IPS-NIHi11 (cell line): ENCODE measurements around the gene OR2AG1.

Experiments used
- DNase-seq: peaks from one replicate; pipeline ENCODE4 v3.0.0; 2012; ENCODE audit warnings: mixed read lengths, low spot score

Gene OR2AG1

DNA sequence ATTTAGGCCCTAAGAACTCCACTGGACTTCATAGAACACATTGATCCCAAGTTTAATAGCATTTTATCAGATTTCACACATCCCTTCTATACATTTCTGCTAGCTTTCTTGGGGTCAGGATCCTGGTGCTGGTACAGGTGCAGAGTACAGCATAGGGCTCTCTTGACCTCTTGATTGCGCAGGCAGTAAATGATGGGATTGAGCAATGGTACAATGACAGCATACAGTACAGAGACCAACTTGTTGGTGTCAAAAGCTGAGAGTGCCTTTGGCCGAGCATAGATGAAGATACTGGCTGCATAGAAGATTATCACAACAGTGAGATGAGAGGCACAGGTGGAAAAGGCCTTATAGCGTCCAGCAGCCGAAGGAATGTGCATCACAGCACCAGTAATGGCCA, 11.8 kb downstream of the OR2AG1 start:
- no peak for DNase-seq

DNA sequence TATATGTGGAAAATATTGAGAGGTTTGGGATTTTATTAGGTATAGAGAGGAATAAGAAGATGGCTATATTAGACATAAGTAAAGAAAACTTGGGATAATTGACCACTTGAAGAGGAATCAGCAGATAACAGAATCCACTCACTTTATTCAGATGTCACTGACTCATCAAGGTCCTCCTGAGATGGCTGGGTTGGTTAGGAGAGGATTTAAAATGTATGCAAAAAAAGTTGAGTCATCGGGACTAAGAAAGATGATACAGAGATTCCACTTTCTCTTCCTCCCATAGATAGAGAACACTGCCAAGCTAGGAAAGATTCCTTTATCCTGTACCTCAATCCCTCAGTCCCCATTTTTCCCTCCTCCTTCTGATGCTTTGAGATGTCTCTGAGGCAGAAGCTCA, 16.6 kb downstream of the OR2AG1 start, which contains the start of gene OR6A2:
Gene OR6A2, minus strand, starts transcription at position 288 of the 400 bp plus-strand sequence. CDS start 3,981 bp downstream, outside the sequence.
- DNase-seq, result no peak

DNA sequence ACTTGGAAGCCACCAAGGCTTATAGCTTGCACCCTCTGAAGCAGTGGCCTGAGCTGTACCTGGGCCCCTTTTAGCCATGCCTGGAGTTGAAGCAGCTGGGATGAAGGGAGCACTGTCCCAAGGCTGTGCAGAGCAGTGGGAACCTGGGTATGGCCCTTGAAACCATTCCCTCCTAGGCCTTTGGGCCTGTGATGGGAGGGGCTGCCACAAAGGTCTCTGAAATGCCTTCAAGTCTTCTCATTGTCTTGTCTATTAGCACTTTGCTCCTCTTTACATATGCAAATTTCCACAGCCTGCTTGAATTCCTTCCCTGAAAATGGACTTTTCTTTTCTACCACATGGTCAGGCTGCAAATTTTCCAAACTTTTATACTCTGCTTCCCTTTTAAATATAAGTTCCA, 18.3 kb downstream of the OR2AG1 start:
- peak; percentile 38 for DNase-seq

DNA sequence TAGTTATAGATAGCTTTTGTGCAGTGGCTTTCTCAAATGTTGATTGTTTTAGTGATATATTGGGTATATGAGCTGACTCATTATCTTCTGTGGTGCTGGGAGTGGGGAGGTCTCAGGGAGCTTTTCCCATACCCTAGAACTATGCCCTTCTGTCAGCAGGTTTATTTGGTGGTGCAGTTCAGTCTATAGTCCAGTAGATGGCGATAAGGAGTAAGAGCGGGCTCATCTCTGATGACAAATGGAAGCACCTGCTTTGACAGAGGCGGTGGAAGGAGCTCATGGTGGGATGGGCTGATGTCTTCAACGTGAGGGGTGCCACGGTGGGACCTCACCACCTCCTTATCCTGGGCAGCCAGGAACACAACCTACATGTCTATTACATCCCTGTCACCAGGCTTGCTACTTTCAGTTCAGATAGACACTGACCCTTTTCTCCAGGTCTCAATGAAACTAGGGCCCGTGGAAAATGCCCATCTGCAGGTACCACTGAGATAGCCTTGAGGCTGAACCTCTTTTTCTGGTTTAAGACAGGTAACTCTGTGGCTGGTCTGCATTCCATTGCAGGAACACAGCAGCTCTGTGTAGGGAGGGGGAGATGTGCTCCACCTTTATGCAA, 29.7 kb downstream of the OR2AG1 start:
- DNase-seq, result peak; percentile 71

DNA sequence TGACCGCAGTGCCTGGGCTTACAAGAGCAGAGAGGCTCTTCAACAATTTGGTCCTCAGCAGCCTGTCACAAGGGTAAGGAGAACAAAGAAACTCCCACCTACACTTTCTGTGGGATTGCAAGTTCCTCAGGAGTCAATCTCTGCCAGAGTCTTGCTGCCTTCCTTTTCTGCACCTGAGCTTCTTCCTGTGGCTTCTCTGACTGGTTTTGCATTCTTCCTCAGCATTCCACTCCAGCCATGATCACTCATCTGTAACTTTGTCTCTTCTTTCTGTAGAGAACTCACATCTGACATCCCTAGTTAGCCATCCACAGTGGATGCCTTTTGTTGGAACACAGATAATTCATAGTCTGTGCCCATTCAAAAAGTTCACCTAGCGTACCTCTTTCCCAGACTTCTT, 30.8 kb downstream of the OR2AG1 start:
- DNase-seq, result no peak

DNA sequence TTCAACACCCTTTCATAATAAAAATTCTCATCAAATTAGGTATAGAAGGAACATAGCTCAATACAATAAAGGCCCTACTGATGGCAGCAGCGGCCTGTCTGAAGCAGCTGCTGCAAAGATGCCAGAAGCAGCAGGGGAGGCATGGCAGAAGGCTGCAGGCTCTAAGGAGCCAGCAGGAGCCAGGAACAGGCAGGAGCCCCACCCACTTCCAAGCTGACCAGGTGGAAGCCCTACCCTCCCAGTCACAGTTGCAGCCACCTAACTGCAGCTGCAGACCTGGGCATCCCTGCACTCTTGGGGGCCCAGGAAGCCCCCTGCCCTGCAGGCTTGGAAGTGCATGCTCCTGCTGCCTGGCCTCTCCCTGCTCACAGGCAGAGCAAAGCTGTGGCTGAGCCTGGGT, 34.9 kb downstream of the OR2AG1 start:
- peak; percentile 58 for DNase-seq

DNA sequence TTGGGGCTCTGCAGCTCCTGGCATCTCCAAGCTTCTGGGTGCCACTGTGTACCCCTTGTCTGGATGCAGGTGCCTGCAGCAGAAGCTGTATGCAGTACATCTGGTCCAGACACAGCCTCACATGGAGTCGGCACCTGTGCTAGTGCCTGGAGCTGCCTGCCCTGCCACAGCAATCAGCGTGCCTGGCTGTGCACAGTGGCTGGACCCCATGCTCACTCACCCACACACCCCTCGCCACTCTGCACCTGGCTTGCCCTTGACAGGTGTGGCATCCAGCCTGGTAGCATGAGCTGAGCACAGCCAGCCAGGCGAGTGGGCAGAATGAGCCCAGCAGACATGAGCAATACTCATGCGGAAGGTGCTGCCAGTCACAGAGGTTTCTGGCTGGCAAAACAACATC, 36.1 kb downstream of the OR2AG1 start:
- no peak for DNase-seq

DNA sequence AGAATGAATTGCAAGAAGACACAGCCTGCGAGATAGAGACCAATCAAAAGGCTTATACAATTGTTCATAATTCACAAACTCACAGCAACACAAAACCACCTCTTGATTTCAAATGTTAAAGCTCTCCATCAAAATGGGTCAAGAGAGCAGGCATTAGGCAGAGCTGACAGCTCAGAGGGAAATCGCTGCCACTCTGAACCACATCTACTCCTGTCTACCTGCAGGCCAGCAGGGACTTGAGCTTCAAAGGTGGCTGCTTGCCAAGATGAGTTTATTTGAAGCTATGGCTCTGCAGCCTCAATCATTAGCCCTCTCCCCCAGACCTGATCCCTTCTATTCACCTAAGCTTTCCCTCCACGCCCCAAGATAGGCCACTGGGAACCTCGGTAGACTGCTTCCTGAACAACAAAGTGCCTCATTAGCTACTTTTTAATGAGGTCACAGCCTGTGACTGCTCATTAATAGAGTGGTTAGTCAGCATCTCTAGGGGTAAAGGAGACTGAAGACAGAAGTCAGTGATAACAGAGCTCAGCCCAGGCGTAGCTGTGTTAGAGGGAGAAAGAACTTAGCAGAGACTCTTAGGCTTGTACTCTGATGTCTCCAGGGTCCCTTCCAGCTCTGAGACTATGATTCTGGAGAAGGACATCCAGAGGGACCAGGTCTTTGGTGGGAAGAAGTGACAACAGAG, 41.5 kb downstream of the OR2AG1 start:
- DNase-seq, result no peak

DNA sequence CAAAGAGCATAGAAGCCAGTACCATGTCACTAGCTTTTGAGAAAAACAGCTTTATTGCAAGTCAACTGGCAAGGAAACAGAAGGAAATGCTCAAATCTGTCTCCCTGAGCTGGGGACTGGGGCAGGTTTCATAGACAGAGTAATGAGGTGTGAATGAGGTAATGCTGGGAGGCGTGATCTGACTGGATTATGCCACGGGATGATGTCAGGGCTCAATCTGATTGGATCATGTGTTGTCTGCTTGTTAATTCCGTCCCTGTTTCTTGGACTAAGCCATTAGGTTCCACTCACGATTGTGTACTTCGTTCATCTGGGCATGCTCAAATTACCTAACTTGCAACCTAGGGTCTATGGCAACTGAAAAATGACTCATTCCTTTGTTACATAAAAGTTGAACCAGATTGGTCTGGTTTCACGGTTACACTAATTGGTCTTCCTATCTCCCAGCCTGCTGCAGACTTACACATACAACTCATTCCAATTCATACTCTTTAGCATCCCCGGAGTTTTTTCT, 42.5 kb downstream of the OR2AG1 start:
- DNase-seq, result no peak

DNA sequence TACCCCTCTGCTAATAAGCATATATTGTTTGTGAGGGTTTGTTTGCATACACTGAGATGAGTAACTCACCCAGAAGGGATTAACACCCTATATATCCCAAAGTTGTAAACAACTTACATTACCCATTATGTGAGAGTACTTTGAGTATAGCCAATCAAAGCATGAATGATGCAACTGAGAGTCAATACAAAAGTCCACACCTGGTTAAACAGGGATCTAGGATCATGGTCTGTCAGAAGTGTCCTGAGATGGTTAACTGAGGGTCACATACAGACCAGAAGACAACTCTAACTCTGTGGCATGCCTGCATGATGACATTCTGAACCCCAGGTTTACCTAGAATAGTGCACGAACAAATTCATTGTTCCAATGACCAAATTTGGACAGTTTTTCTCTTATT, 45.3 kb downstream of the OR2AG1 start:
- DNase-seq, result no peak

DNA sequence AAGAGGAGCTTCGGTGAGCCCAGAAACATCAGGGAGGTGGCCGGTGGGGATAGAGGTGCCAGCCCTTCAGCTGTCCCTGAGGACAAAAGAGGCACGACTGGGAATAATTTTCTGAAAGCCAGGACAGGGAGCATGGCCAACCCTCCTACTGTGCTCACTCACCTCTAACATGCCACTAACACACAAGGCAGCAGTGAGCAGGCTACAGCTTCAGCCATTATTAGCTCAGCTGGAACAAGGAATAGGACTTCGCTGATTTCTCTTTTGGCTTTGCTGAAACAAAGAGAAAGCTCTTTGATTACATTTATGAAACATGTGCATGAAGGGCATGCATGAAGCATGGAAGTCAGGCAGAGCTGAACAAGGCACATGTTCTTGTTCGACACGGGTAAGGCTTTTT, 50.5 kb downstream of the OR2AG1 start:
- DNase-seq, result peak; percentile 17

DNA sequence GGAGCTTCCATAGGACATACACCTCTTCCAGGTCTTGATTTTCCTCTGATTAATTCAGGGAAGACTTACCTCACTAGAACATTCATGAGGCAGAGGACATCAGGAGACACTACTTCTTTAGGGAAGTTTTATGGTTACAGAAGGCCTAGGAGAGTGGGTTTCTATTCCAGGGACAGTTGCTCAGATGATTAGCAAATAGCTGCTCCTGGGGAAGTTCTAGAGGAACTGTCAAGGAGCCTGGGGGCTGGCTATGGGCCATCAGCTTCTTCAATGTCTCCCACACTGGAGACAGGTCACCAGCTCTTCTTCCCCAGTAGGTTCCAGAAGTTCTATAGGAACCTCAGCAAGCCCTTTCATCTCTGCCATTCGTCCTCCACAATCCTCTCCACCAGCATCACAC, 51.2 kb downstream of the OR2AG1 start:
- no peak for DNase-seq
